Measurements from ENCODE around the gene ZC3H10. TPM values are rescaled to one million over a fixed set of nuclear protein-coding genes. Genes with fewer than 3 reads are reported as not detected.
A peak's percentile ranks its signal among the peaks of the same experiment; 100 is the strongest.

The ZC3H10 gene
- total RNA-seq, 4 donors from 2014 or later: 3.1 to 9.1 (median 3.7) TPM

- in situ Hi-C loops (cut with MboI; ENCODE audit: low sequenced_read_pairs in 4 of 4) (no loop called here), intact Hi-C loops (cut with DNase I; ENCODE audit: low total_unique reads) (loop anchor here (2.0 kb wide), 1 partner anchor 26 kb away; the partner anchor contains the start of gene PA2G4)
- DNase-seq: no peak
- Histone ChIP-seq H3K27me3 (peaks cover 10 to 24% (median 12%) of the 10 kb centered on the region in 3 donors), H3K9me3 (no peaks in the 10 kb centered on the region), H3K4me3 (peak overlapping the region in 1 of 4 donors; percentile 54), H3K4me1 (peaks cover 3 to 19% of the 10 kb centered on the region in 2 donors), H3K36me3 (no peaks in the 10 kb centered on the region), H3K27ac (no peak overlapping the region)
- no peak for TF ChIP-seq POLR2A (IDR thresholded peaks at IDR 0.05)
- no peak for TF ChIP-seq CTCF (IDR thresholded peaks at IDR 0.05 in 4 of 5, conservative IDR thresholded peaks at IDR 0.05 in 1 of 5)
- no peak for ATAC-seq
These were observed 39.6 kb upstream of the ZC3H10 start for GRCh38 chr12:56078427-56078826.

- peaks cover 10 to 24% (median 12%) of the 10 kb centered on the region in 3 donors for H3K27me3 ChIP-seq
- H3K27ac ChIP-seq: peak overlapping the region; percentile 21 to 59 (median 39)
- TF ChIP-seq CTCF (IDR thresholded peaks at IDR 0.05 in 4 of 5, conservative IDR thresholded peaks at IDR 0.05 in 1 of 5) (peak; percentile 53 to 74 (median 64)), POLR2A (IDR thresholded peaks at IDR 0.05) (peak in 1 of 2 donors; percentile 23)
- no peaks in the 10 kb centered on the region for H3K9me3 ChIP-seq
- no peaks in the 10 kb centered on the region for H3K36me3 ChIP-seq
- in situ Hi-C loops (cut with MboI; ENCODE audit: low sequenced_read_pairs in 4 of 4) (no loop called here), intact Hi-C loops (cut with DNase I; ENCODE audit: low total_unique reads) (loop anchor here (2.0 kb wide), 1 partner anchor 26 kb away; the partner anchor contains the start of gene PA2G4)
- peaks cover 3 to 19% of the 10 kb centered on the region in 2 donors for H3K4me1 ChIP-seq
- peak; percentile 76 to 86 for ATAC-seq
- peak overlapping the region; percentile 54 to 62 (median 58) for H3K4me3 ChIP-seq
- DNase-seq: peak; percentile 55 to 79
These were observed 38.9 kb upstream of the ZC3H10 start for GRCh38 chr12:56078931-56079722.

- H3K27ac ChIP-seq: peak within 1 kb of the TSS; percentile 21 to 59 (median 39)
- DNase-seq (peak; percentile 14 to 65), ATAC-seq (peak; percentile 74 to 76)
- no peak for TF ChIP-seq CTCF (IDR thresholded peaks at IDR 0.05 in 4 of 5, conservative IDR thresholded peaks at IDR 0.05 in 1 of 5)
- peak in 1 of 2 donors; percentile 18 for TF ChIP-seq POLR2A (IDR thresholded peaks at IDR 0.05)
- H3K9me3 ChIP-seq: no peaks in the 10 kb centered on the region
- in situ Hi-C loops (cut with MboI; ENCODE audit: low sequenced_read_pairs in 4 of 4): no loop called here
- peaks cover 10 to 24% (median 12%) of the 10 kb centered on the region in 3 donors for H3K27me3 ChIP-seq
- H3K4me3 ChIP-seq: peak within 1 kb of the TSS; percentile 54 to 62 (median 58)
- intact Hi-C loops (cut with DNase I; ENCODE audit: low total_unique reads): loop anchor here (2.0 kb wide), 1 partner anchor 25 kb away; the partner anchor contains the start of gene PA2G4
- peaks cover 3 to 19% of the 10 kb centered on the region in 2 donors for H3K4me1 ChIP-seq
- no peaks in the 10 kb centered on the region for H3K36me3 ChIP-seq
These were observed 38.1 kb upstream of the ZC3H10 start, which contains the start of gene ERBB3 for GRCh38 chr12:56079723-56080555. Gene ERBB3, plus strand, starts transcription at chr12:56080165. Its CDS starts 136 bp downstream, at chr12:56080301.

- in situ Hi-C loops (cut with MboI; ENCODE audit: low sequenced_read_pairs in 4 of 4): no loop called here
- H3K9me3 ChIP-seq: no peaks in the 10 kb centered on the region
- TF ChIP-seq CTCF (IDR thresholded peaks at IDR 0.05 in 4 of 5, conservative IDR thresholded peaks at IDR 0.05 in 1 of 5) (no peak), POLR2A (IDR thresholded peaks at IDR 0.05) (no peak)
- no peak overlapping the region for H3K27ac ChIP-seq
- peaks cover 10 to 24% (median 12%) of the 10 kb centered on the region in 3 donors for H3K27me3 ChIP-seq
- H3K4me1 ChIP-seq: peaks cover 3 to 19% of the 10 kb centered on the region in 2 donors
- no peak for DNase-seq
- intact Hi-C loops (cut with DNase I; ENCODE audit: low total_unique reads): no loop called here
- H3K36me3 ChIP-seq: no peaks in the 10 kb centered on the region
- no peak for ATAC-seq
- peak overlapping the region in 3 of 4 donors; percentile 54 to 59 (median 57) for H3K4me3 ChIP-seq
These were observed 37.4 kb upstream of the ZC3H10 start for GRCh38 chr12:56080556-56081138.
